GM13977 (cell line): ENCODE data around the gene KRR1.

Experiments
- DNase-seq: peaks from one replicate; pipeline ENCODE4 v3.0.0; 2012; ENCODE audit warnings: low spot score
- CTCF ChIP-seq: IDR thresholded peaks from 2 replicates; pipeline ENCODE4 v1.5.1; 2012; ENCODE audit warnings: mild to moderate bottlenecking, control low read depth; ENCODE audit not compliant: insufficient read depth; ENCODE audit errors: extremely low read depth, missing control alignments
- in situ Hi-C: fragments of 300-500 bp; cut with MboI; formaldehyde crosslinking; loops from one replicate; pipeline ENCODE4 v1.12.0; 2022; ENCODE audit warnings: low sequenced_read_pairs, low pct_unique_long_range_greater_than_20kb, mixed read lengths, inconsistent platforms; ENCODE audit not compliant: unreplicated experiment

KRR1 gene

DNA sequence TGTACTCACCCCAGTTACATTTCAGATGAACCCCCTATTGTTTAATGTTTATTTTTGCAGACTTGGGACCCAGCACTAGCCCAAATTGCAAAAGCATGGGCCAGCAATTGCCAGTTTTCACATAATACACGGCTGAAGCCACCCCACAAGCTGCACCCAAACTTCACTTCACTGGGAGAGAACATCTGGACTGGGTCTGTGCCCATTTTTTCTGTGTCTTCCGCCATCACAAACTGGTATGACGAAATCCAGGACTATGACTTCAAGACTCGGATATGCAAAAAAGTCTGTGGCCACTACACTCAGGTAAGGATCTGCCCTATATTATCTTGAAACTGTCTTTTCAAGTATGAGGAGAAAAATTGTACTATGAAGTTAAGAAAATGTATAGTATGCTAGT is 29.6 kb downstream of the KRR1 start:
- in situ Hi-C loops: no loop called here
- no peak for DNase-seq
- no peak for TF ChIP-seq CTCF

DNA sequence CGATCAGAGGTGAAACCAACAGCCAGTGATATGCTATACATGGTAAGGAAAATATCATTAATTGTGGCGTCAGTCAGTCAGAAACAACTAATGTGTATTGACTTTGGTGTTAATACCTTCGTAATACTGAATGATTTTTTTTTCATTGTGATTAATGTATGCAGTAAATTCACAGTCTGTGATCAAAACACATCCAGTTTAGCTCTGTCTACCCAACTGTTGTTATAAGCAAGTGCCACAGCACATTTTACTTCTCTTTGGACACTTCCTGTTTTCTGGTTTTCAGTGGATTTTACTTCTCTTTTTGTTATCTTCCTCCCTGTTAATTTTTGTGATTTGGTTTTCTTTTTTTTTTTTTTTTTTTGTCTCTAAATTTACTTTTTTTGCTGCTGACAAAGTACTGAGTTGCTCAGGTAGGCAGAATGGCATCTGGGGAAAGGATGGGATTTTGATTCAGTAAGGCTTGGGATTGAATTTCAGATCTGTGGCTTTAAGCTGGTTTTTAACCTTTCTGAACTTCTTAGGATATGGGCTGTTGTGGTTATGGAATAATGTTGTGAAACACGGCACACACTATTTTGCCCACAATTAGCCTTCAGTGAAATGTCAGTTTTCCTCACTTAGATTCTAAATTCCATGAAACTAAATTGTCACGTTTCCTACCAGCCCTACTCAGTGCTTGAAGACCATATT is 30.2 kb downstream of the KRR1 start:
- in situ Hi-C loops: no loop called here

DNA sequence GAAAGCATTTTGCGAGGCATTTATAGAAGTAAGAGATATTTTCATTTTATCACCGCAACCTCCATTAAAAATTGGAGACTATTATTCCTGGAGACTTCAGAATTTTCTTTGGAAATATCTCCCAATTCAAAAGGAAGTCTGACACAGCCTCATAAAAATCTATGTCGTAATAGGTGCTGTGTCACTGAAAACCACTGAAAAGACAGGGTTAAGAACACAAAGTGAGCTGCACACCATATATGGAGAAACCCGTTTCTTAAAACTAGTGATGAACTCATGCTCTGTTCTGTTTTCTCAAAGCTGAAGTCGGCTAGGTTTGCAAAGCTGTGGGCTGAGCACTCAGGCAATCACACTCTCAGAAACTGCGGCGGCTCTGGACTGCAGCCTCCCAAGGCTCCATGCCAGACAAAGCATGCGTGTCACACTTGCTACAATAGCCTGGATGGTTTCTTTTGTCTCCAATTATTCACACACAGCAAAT is 30.9 kb downstream of the KRR1 start, which contains the start of gene GLIPR1:
GLIPR1 (plus strand) TSS at position 287 of the 481 bp plus-strand sequence; CDS start at position 413, 126 bp downstream.
- TF ChIP-seq CTCF: no peak
- in situ Hi-C loops: no loop called here
- peak; percentile 73 for DNase-seq

More for the DNA sequence above, 30.2 kb downstream of the KRR1 start:
- TF ChIP-seq CTCF: no peak
- no peak for DNase-seq

GRCh38 chr12:75479963-75480461 is 31.4 kb downstream of the KRR1 start:
- no peak for TF ChIP-seq CTCF
- peak; percentile 23 for DNase-seq
- in situ Hi-C loops: no loop called here

GRCh38 chr12:75478116-75478794 is 33.2 kb downstream of the KRR1 start:
- in situ Hi-C loops: no loop called here
- peak; percentile 30 for DNase-seq
- no peak for TF ChIP-seq CTCF

- in situ Hi-C loops: no loop called here
- DNase-seq: no peak
- no peak for TF ChIP-seq CTCF
Measured at GRCh38 chr12:75477137-75477536, 34.3 kb downstream of the KRR1 start.
